ENCODE measurements around the gene TMBIM1.

Gene TMBIM1

DNA sequence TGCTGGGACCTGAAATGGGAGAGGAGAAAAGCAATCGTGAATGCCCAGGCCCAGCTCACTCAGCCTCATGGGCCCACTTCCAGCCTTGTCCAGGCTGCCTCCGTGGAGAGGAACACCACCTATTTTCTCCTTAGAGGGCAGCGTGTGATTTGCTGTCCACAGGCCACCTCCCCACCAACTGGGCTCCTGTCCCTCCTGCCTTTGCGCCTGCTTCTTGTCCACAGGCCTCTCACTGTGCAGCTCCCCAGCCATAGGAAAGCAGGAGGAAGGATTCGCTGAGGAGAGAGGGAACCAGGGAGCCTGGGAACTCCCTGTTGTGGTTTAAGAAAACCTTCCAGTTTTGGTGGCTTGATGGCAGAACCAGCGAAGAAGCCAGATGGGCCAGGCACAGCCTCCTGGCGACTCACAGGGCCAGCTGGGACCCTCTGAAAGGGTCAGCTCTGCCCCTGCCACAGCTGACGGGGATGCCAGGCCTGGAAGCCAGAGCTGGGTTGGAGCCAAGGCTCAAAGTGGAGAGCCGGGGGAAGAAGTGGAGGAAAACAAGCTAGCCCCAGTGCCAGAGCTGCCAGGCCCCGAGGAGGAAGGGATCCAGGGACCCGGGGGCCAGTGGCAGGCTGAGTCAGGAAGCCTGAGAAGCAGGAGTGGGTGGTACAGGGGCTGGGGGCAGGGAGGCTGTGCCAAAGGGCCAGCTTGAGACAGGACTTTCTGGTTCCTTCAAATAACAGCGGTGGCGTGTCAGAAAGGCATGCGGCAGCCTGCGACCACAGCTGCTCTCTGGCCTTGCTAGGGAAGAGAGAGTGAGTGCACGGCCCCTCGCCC lies 9.9 kb downstream of the TMBIM1 start:
- Histone ChIP-seq H3K9me3 (ENCODE audit: insufficient read depth, low read length) (no peaks in the 10 kb centered on the region), H3K27me3 (ENCODE audit: low read depth, low read length) (no peaks in the 10 kb centered on the region), H3K27ac (ENCODE audit: low read length) (no peak overlapping the region), H3K4me1 (ENCODE audit: low read length) (peaks cover 13% of the 10 kb centered on the region), H3K36me3 (replicated peaks; ENCODE audit: low read depth, low read length) (no peaks in the 10 kb centered on the region), H3K4me2 (ENCODE audit: low read length) (no peak overlapping the region), H2AFZ (ENCODE audit: low read depth, low read length) (no peak overlapping the region), H3K9ac (ENCODE audit: low read length) (no peak overlapping the region), H4K20me1 (ENCODE audit: insufficient read depth, low read length) (no peaks in the 10 kb centered on the region), H3K4me3 (ENCODE audit: low read length) (no peak overlapping the region), H3K79me2 (ENCODE audit: low read length) (0 out of 2 replicates have a peak, but pooled peaks cover 2% of the 10 kb centered on the region)
- TF ChIP-seq, protein P1, sequence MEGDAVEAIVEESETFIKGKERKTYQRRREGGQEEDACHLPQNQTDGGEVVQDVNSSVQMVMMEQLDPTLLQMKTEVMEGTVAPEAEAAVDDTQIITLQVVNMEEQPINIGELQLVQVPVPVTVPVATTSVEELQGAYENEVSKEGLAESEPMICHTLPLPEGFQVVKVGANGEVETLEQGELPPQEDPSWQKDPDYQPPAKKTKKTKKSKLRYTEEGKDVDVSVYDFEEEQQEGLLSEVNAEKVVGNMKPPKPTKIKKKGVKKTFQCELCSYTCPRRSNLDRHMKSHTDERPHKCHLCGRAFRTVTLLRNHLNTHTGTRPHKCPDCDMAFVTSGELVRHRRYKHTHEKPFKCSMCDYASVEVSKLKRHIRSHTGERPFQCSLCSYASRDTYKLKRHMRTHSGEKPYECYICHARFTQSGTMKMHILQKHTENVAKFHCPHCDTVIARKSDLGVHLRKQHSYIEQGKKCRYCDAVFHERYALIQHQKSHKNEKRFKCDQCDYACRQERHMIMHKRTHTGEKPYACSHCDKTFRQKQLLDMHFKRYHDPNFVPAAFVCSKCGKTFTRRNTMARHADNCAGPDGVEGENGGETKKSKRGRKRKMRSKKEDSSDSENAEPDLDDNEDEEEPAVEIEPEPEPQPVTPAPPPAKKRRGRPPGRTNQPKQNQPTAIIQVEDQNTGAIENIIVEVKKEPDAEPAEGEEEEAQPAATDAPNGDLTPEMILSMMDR (IDR thresholded peaks at IDR 0.05; ENCODE audit: low read depth, low read length), result no peak
- no peak for TF ChIP-seq EZH2phosphoT487 (IDR thresholded peaks at IDR 0.05; ENCODE audit: low read depth)

- no peaks in the 10 kb centered on the region for H3K36me3 ChIP-seq (replicated peaks; ENCODE audit: low read depth, low read length)
- H3K4me1 ChIP-seq (ENCODE audit: low read length), result peaks cover 8% of the 10 kb centered on the region; the same call in 1 of the 2 replicates
- H3K9me3 ChIP-seq (ENCODE audit: insufficient read depth, low read length), result no peaks in the 10 kb centered on the region
- H4K20me1 ChIP-seq (ENCODE audit: insufficient read depth, low read length), result no peaks in the 10 kb centered on the region
- TF ChIP-seq EZH2phosphoT487 (IDR thresholded peaks at IDR 0.05; ENCODE audit: low read depth), result no peak
- TF ChIP-seq, protein P1 (IDR thresholded peaks at IDR 0.05; ENCODE audit: low read depth, low read length), result no peak
- no peak overlapping the region for H3K4me3 ChIP-seq (ENCODE audit: low read length)
- no peaks in the 10 kb centered on the region for H3K27me3 ChIP-seq (ENCODE audit: low read depth, low read length)
- H3K9ac ChIP-seq (ENCODE audit: low read length), result no peak overlapping the region
- no peak overlapping the region for H3K27ac ChIP-seq (ENCODE audit: low read length)
- no peak overlapping the region for H2AFZ ChIP-seq (ENCODE audit: low read depth, low read length)
- 0 out of 2 replicates have a peak, but pooled peaks cover 2% of the 10 kb centered on the region for H3K79me2 ChIP-seq (ENCODE audit: low read length)
- no peak overlapping the region for H3K4me2 ChIP-seq (ENCODE audit: low read length)
These were observed 10.9 kb downstream of the TMBIM1 start for GRCh38 chr2:218281449-218281848.

DNA sequence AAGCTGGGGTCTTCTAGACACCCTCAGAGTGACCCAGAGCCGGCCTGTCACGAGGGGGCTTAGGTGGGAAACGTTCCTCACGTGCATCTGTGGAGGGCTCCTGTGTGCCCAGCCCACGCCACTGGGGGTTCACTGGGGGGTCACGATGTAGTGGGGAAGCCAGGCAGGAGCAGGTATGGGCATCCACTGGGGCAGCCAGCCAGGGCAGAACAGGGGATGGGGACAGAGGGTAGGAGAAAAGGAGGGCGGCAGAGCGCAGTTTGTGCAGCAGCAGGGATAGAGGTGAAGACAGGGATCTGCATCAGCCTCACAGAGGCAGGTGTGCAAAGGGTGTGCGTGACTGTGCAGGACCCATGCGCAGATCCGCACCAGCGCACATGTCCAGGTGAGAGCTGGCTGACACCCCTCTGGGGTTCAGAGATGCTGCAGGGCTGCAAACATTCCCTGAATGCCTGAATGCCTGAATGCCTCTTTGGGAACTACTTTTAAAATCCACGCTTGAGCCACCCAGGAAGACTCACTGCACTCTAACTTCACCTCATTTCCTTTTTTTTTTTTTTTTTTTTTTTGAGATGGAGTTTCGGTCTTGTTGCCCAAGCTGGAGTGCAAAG lies 11.9 kb downstream of the TMBIM1 start:
- Histone ChIP-seq H3K9me3 (ENCODE audit: insufficient read depth, low read length) (no peaks in the 10 kb centered on the region), H3K36me3 (replicated peaks; ENCODE audit: low read depth, low read length) (no peaks in the 10 kb centered on the region), H3K9ac (ENCODE audit: low read length) (no peak overlapping the region), H3K4me2 (ENCODE audit: low read length) (no peak overlapping the region), H3K4me1 (ENCODE audit: low read length) (peaks cover 3% of the 10 kb centered on the region; the same call in 1 of the 2 replicates), H3K4me3 (ENCODE audit: low read length) (no peak overlapping the region), H3K79me2 (ENCODE audit: low read length) (no peaks in the 10 kb centered on the region), H4K20me1 (ENCODE audit: insufficient read depth, low read length) (no peaks in the 10 kb centered on the region), H2AFZ (ENCODE audit: low read depth, low read length) (no peak overlapping the region), H3K27me3 (ENCODE audit: low read depth, low read length) (no peaks in the 10 kb centered on the region), H3K27ac (ENCODE audit: low read length) (no peak overlapping the region)
- TF ChIP-seq, protein P1 (IDR thresholded peaks at IDR 0.05; ENCODE audit: low read depth, low read length), result no peak
- no peak for TF ChIP-seq EZH2phosphoT487 (IDR thresholded peaks at IDR 0.05; ENCODE audit: low read depth)

Measured in OCI-LY3 (cell line).